ENCODE data around the gene SNRPD2. TPM values are rescaled to one million over a fixed set of nuclear protein-coding genes. Genes with fewer than 3 reads are reported as not detected.
A peak's percentile ranks its signal among the peaks of the same experiment; 100 is the strongest.
"Not testable (repeated sequence)": the region's sequence is repeated elsewhere in the genome, so short reads cannot be mapped to it uniquely, and the experiment has no call there.

The SNRPD2 gene
- total and polyA plus RNA-seq, 2 donors (not counting 1 experiment from before 2014, with no cell fraction given) = 362 to 440 TPM

- Histone ChIP-seq H3K27ac (ENCODE audit: insufficient read depth, low read length) (peak within 1 kb of the TSS; percentile 56), H3K36me3 (ENCODE audit: control insufficient read depth, insufficient read depth, low read length) (no peaks in the 10 kb centered on the region), H2AFZ (ENCODE audit: low read length) (peak within 1 kb of the TSS; percentile 73), H3K79me2 (ENCODE audit: control insufficient read depth, insufficient read depth, low read length) (peaks cover 23% of the 10 kb centered on the region), H3K4me2 (ENCODE audit: extremely low read depth, insufficient read depth, low read length) (peak within 1 kb of the TSS; percentile 79), H3K9ac (ENCODE audit: insufficient read depth, low read length) (peak within 1 kb of the TSS; percentile 76), H3K27me3 (ENCODE audit: control insufficient read depth, insufficient read depth, low read length) (no peaks in the 10 kb centered on the region), H3K9me3 (ENCODE audit: control insufficient read depth, insufficient read depth, low read depth, low read length) (no peaks in the 10 kb centered on the region), H4K20me1 (ENCODE audit: control insufficient read depth, extremely low read depth, insufficient read depth, low read length) (no peaks in the 10 kb centered on the region), H3K4me3 (replicated peaks in 1 of 4; ENCODE audit: control extremely low read depth in 1 of 4, insufficient read depth in 1 of 4, low read depth in 3 of 4, low read length in 4 of 4) (peak within 1 kb of the TSS; percentile 79 to 94 (median 86)), H3K4me1 (ENCODE audit: control insufficient read depth, extremely low read depth, insufficient read depth, low read length) (no peaks in the 10 kb centered on the region)
- peak; percentile 98 to 99 for DNase-seq (ENCODE audit: low read depth in 2 of 2)
- peak; percentile 9 to 25 for TF ChIP-seq CTCF (conservative IDR thresholded peaks at IDR 0.05 in 1 of 2, IDR thresholded peaks at IDR 0.05 in 1 of 2; ENCODE audit: low read depth in 1 of 2, low read length in 2 of 2)
- TF ChIP-seq EZH2 (IDR thresholded peaks at IDR 0.05; ENCODE audit: low read length, missing control alignments) = no peak
These were observed 38.9 kb upstream of the SNRPD2 start, which contains the start of gene FBXO46 for GRCh38 chr19:45730368-45731288. FBXO46 (minus strand) TSS chr19:45730896; CDS start chr19:45713495, 17,401 bp downstream.

- no peaks in the 10 kb centered on the region for H4K20me1 ChIP-seq (ENCODE audit: control insufficient read depth, extremely low read depth, insufficient read depth, low read length)
- H3K4me3 ChIP-seq (replicated peaks in 1 of 4; ENCODE audit: control extremely low read depth in 1 of 4, insufficient read depth in 1 of 4, low read depth in 3 of 4, low read length in 4 of 4) = peak overlapping the region; percentile 79 to 94 (median 86)
- H3K9me3 ChIP-seq (ENCODE audit: control insufficient read depth, insufficient read depth, low read depth, low read length) = no peaks in the 10 kb centered on the region
- no peak for DNase-seq (ENCODE audit: low read depth in 2 of 2)
- TF ChIP-seq EZH2 (IDR thresholded peaks at IDR 0.05; ENCODE audit: low read length, missing control alignments) (no peak), CTCF (conservative IDR thresholded peaks at IDR 0.05 in 1 of 2, IDR thresholded peaks at IDR 0.05 in 1 of 2; ENCODE audit: low read depth in 1 of 2, low read length in 2 of 2) (no peak)
- no peak overlapping the region for H2AFZ ChIP-seq (ENCODE audit: low read length)
- peak overlapping the region; percentile 56 for H3K27ac ChIP-seq (ENCODE audit: insufficient read depth, low read length)
- H3K9ac ChIP-seq (ENCODE audit: insufficient read depth, low read length) = peak overlapping the region; percentile 76
- H3K4me1 ChIP-seq (ENCODE audit: control insufficient read depth, extremely low read depth, insufficient read depth, low read length) = no peaks in the 10 kb centered on the region
- H3K36me3 ChIP-seq (ENCODE audit: control insufficient read depth, insufficient read depth, low read length) = no peaks in the 10 kb centered on the region
- H3K27me3 ChIP-seq (ENCODE audit: control insufficient read depth, insufficient read depth, low read length) = no peaks in the 10 kb centered on the region
- peak overlapping the region; percentile 79 for H3K4me2 ChIP-seq (ENCODE audit: extremely low read depth, insufficient read depth, low read length)
- H3K79me2 ChIP-seq (ENCODE audit: control insufficient read depth, insufficient read depth, low read length) = peaks cover 23% of the 10 kb centered on the region
These were observed 38.1 kb upstream of the SNRPD2 start for GRCh38 chr19:45729800-45730290.

GRCh38 chr19:45728683-45729082, 36.9 kb upstream of the SNRPD2 start:
- not testable (repeated sequence) for H3K4me2 ChIP-seq (ENCODE audit: extremely low read depth, insufficient read depth, low read length); H3K9ac ChIP-seq (ENCODE audit: insufficient read depth, low read length); H3K36me3 ChIP-seq (ENCODE audit: control insufficient read depth, insufficient read depth, low read length); H3K4me3 ChIP-seq (replicated peaks in 1 of 4; ENCODE audit: control extremely low read depth in 1 of 4, insufficient read depth in 1 of 4, low read depth in 3 of 4, low read length in 4 of 4); DNase-seq (ENCODE audit: low read depth in 2 of 2); H2AFZ ChIP-seq (ENCODE audit: low read length); H4K20me1 ChIP-seq (ENCODE audit: control insufficient read depth, extremely low read depth, insufficient read depth, low read length); H3K27me3 ChIP-seq (ENCODE audit: control insufficient read depth, insufficient read depth, low read length); H3K4me1 ChIP-seq (ENCODE audit: control insufficient read depth, extremely low read depth, insufficient read depth, low read length); H3K27ac ChIP-seq (ENCODE audit: insufficient read depth, low read length); H3K9me3 ChIP-seq (ENCODE audit: control insufficient read depth, insufficient read depth, low read depth, low read length)
- H3K79me2 ChIP-seq (ENCODE audit: control insufficient read depth, insufficient read depth, low read length) = peaks cover 23% of the 10 kb centered on the region

GRCh38 chr19:45720065-45720464, 28.3 kb upstream of the SNRPD2 start:
- not testable (repeated sequence) for H3K27me3 ChIP-seq (ENCODE audit: control insufficient read depth, insufficient read depth, low read length); DNase-seq (ENCODE audit: low read depth in 2 of 2); H2AFZ ChIP-seq (ENCODE audit: low read length); H3K4me3 ChIP-seq (replicated peaks in 1 of 4; ENCODE audit: control extremely low read depth in 1 of 4, insufficient read depth in 1 of 4, low read depth in 3 of 4, low read length in 4 of 4); H3K36me3 ChIP-seq (ENCODE audit: control insufficient read depth, insufficient read depth, low read length); H3K27ac ChIP-seq (ENCODE audit: insufficient read depth, low read length); H3K4me1 ChIP-seq (ENCODE audit: control insufficient read depth, extremely low read depth, insufficient read depth, low read length); H3K9ac ChIP-seq (ENCODE audit: insufficient read depth, low read length); H3K4me2 ChIP-seq (ENCODE audit: extremely low read depth, insufficient read depth, low read length); H4K20me1 ChIP-seq (ENCODE audit: control insufficient read depth, extremely low read depth, insufficient read depth, low read length); H3K9me3 ChIP-seq (ENCODE audit: control insufficient read depth, insufficient read depth, low read depth, low read length)
- peaks cover 16% of the 10 kb centered on the region for H3K79me2 ChIP-seq (ENCODE audit: control insufficient read depth, insufficient read depth, low read length)

All from fibroblast of lung (primary cell).